GM12878 (cell line): ENCODE results near the gene SUGCT. TPM values are rescaled to one million over a fixed set of nuclear protein-coding genes. Genes with fewer than 3 reads are reported as not detected.

ENCODE experiments used
- ATAC-seq: fragments of 200-7000 bp; cut with Tn5 transposase; 3 replicates; pipeline ENCODE4 v1.9.1; 2020; ENCODE audit warnings: mild to moderate bottlenecking, moderate library complexity
- BruUV-seq: library from RNA; stranded (reverse); fragments of 400-500 nt; replicated peaks from 2 replicates; lab custom pipeline; 2021; lab: Mats Ljungman, UMichigan
- CTCF ChIA-PET: fragments of 300-600 bp; sonication (Branson Sonifier 250); formaldehyde crosslinking; extraction: SDS; loops from one replicate; lab custom pipeline; 2021; ENCODE audit warnings: inconsistent platforms; lab: Yijun Ruan, JAX
- POLR2A ChIA-PET: fragments of 350-600 bp; formaldehyde crosslinking; extraction: SDS; loops from one replicate; lab custom pipeline; 2021; ENCODE audit warnings: inconsistent platforms; lab: Charles Lee
- RAD21 ChIA-PET: fragments of 300-600 bp; sonication (Branson Sonifier 250); formaldehyde crosslinking; loops from one replicate; lab custom pipeline; 2023; ENCODE audit warnings: antibody characterized with exemption; ENCODE audit not compliant: unreplicated experiment; lab: Charles Lee
- SMC1A ChIA-PET: fragments of 300-600 bp; sonication (Branson Sonifier 250); formaldehyde crosslinking; loops from one replicate; lab custom pipeline; 2023; ENCODE audit not compliant: unreplicated experiment, uncharacterized antibody; lab: Charles Lee
- DNase-seq: peaks from one replicate; pipeline ENCODE4 v3.0.0-alpha.2; 2011; ENCODE audit warnings: low read depth, low spot score
- FAIRE-seq: peaks from 3 replicates; lab custom pipeline; 2011; peaks lifted over from hg19 to GRCh38; lab: Jason Lieb, UNC
- H2AFZ ChIP-seq: 2 replicates; pipeline ENCODE4 v1.6.0; 2011; ENCODE audit warnings: low read depth, low read length, control low read depth; ENCODE audit not compliant: control insufficient read depth
- H3K27ac ChIP-seq: 2 replicates; pipeline ENCODE4 v1.5.1; 2011; ENCODE audit warnings: control low read depth; ENCODE audit not compliant: control insufficient read depth, insufficient read depth
- H3K27me3 ChIP-seq, 2 experiments: replicated peaks in 1 of 2; 2 replicates each; pipeline versions ENCODE4 v1.6.0 to v1.6.1; 2011; ENCODE audit warnings: low read length in 1 of 2; ENCODE audit not compliant: control insufficient read depth in 2 of 2, insufficient read depth in 2 of 2
- H3K36me3 ChIP-seq, 2 experiments: 2 replicates each; pipeline ENCODE4 v1.5.1; 2011; ENCODE audit warnings: low read length in 1 of 2; ENCODE audit not compliant: control insufficient read depth in 2 of 2, insufficient read depth in 2 of 2
- H3K4me1 ChIP-seq: 2 replicates; pipeline ENCODE4 v1.6.1; 2011; ENCODE audit warnings: mild to moderate bottlenecking, low read length, moderate library complexity, mixed read lengths; ENCODE audit not compliant: control insufficient read depth, insufficient read depth
- H3K4me2 ChIP-seq: 2 replicates; pipeline ENCODE4 v1.6.0; 2011; ENCODE audit warnings: control low read depth; ENCODE audit not compliant: control insufficient read depth, insufficient read depth
- H3K4me3 ChIP-seq: fragments of 200-600 bp; sonication (generic); 2 replicates; pipeline ENCODE4 v1.5.1; 2016
- H3K79me2 ChIP-seq: 2 replicates; pipeline ENCODE4 v1.6.0; 2011; ENCODE audit warnings: low read length; ENCODE audit not compliant: control insufficient read depth, insufficient read depth
- H3K9ac ChIP-seq: 2 replicates; pipeline ENCODE4 v1.8.0; 2011; ENCODE audit warnings: low read length, control low read depth, mixed read lengths; ENCODE audit not compliant: control insufficient read depth, insufficient read depth
- H3K9me3 ChIP-seq: replicated peaks from 3 replicates; pipeline ENCODE4 v1.5.1; 2011; ENCODE audit warnings: mild to moderate bottlenecking, low read length; ENCODE audit not compliant: control insufficient read depth, insufficient read depth
- H4K20me1 ChIP-seq: 2 replicates; pipeline ENCODE4 v1.6.0; 2011; ENCODE audit not compliant: control insufficient read depth, insufficient read depth
- ASH2L ChIP-seq: fragments of 300-600, 200-600 bp; sonication (generic); IDR thresholded peaks from 2 replicates; pipeline ENCODE4 v1.6.1; 2017; ENCODE audit warnings: low read depth, mild to moderate bottlenecking, borderline replicate concordance
- CBX3 ChIP-seq: fragments of 200-600 bp; sonication (generic); IDR thresholded peaks from 2 replicates; pipeline ENCODE4 v1.6.1; 2016; ENCODE audit warnings: low read depth, borderline replicate concordance
- CTCF ChIP-seq, 3 experiments: IDR thresholded peaks in 2 of 3; conservative IDR thresholded peaks in 1 of 3; 2 replicates each; pipeline ENCODE4 v1.5.1; 2011; ENCODE audit warnings: low read depth in 3 of 3, low read length in 3 of 3, mild to moderate bottlenecking in 3 of 3, control low read depth in 2 of 3, moderate library complexity in 2 of 3, inconsistent platforms in 1 of 3, mixed read lengths in 1 of 3; ENCODE audit not compliant: control insufficient read depth in 2 of 3, insufficient read depth in 1 of 3; ENCODE audit errors: extremely low read depth in 1 of 3
- E2F8 ChIP-seq: fragments of 450-650 bp; IDR thresholded peaks from 2 replicates; pipeline ENCODE4 v1.6.1; 2018; ENCODE audit warnings: mild to moderate bottlenecking, low read depth, moderate library complexity; ENCODE audit not compliant: partially characterized antibody
- ETV6 ChIP-seq, 2 experiments: fragments of 450-650 bp in 1 of 2; IDR thresholded peaks in 1 of 2; conservative IDR thresholded peaks in 1 of 2; 2 replicates each; pipeline ENCODE4 v1.6.1; 2014; ENCODE audit warnings: antibody characterized with exemption in 1 of 2, borderline replicate concordance in 1 of 2, low read depth in 1 of 2, mild to moderate bottlenecking in 1 of 2, moderate library complexity in 1 of 2
- LARP7 ChIP-seq: fragments of 450-650 bp; IDR thresholded peaks from 2 replicates; pipeline ENCODE4 v1.6.1; 2017; ENCODE audit warnings: mild to moderate bottlenecking
- MEF2A ChIP-seq: IDR thresholded peaks from 2 replicates; pipeline ENCODE4 v1.6.1; 2011; ENCODE audit warnings: low read depth, mild to moderate bottlenecking, low read length, moderate library complexity; ENCODE audit not compliant: insufficient read depth
- RAD51 ChIP-seq: fragments of 450-650 bp; IDR thresholded peaks from 2 replicates; pipeline ENCODE4 v1.6.1; 2016; ENCODE audit warnings: moderate library complexity, mild to moderate bottlenecking, inconsistent platforms
- SP1 ChIP-seq: IDR thresholded peaks from one replicate; pipeline ENCODE4 v1.6.1; 2011; ENCODE audit warnings: low read depth, low read length
- STAT1 ChIP-seq: fragments of 450-650 bp; conservative IDR thresholded peaks from 2 replicates; pipeline ENCODE4 v1.6.1; 2014; ENCODE audit warnings: antibody characterized with exemption, mild to moderate bottlenecking
- TCF3 ChIP-seq: IDR thresholded peaks from 2 replicates; pipeline ENCODE4 v1.6.1; 2012; ENCODE audit warnings: low read depth, mild to moderate bottlenecking, low read length, borderline replicate concordance; ENCODE audit not compliant: insufficient read depth
- ZNF217 ChIP-seq: fragments of 450-650 bp; IDR thresholded peaks from 2 replicates; pipeline ENCODE4 v1.6.1; 2017; ENCODE audit warnings: antibody characterized with exemption, mild to moderate bottlenecking
- ZNF687 ChIP-seq: fragments of 450-650 bp; IDR thresholded peaks from 2 replicates; pipeline ENCODE4 v1.6.1; 2017; ENCODE audit warnings: mild to moderate bottlenecking, moderate library complexity
- WGBS: methylation state at CpG from one replicate; pipeline ENCODE4 v1.1.6; 2016; ENCODE audit warnings: low lambda C conversion rate; ENCODE audit not compliant: insufficient replicate concordance, insufficient coverage; ENCODE audit errors: missing lambda C conversion rate; 5-methylcytosine and 5-hydroxymethylcytosine counted together
- in situ Hi-C: fragments of 300-500 bp; cut with MboI; formaldehyde crosslinking; loops from 9 replicates; pipeline ENCODE4 v1.14.3; 2018; ENCODE audit warnings: mixed read lengths
- intact Hi-C: fragments of 100-400 bp; cut with micrococcal nuclease; formaldehyde crosslinking; loops from one replicate; pipeline ENCODE4 v1.14.2; 2022; ENCODE audit not compliant: unreplicated experiment
- polyA plus RNA-seq, 11 experiments: library from polyadenylated mRNA; depleted of rRNA in 4 of 11; unstranded in 6 of 11; stranded (reverse) in 5 of 11; fragments of >200 nt; fragmentation: Nextera tagmentation in 4 of 11; fragmentation: Illumina TruSeq in 1 of 11; extraction: Ambion mirVana in 4 of 11; extraction: Trizol in 1 of 11; gene quantifications; 1 replicate in 1 of 11; 2 replicates in 10 of 11; pipeline versions ENCODE4 v1.2.1 to v1.2.3, GENCODE V29; 2011 to 2016; ENCODE audit warnings: inconsistent platforms in 2 of 11, missing spikeins in 2 of 11, low read depth in 1 of 11
- total RNA-seq, 4 experiments: library from RNA; depleted of rRNA in 3 of 4; stranded (reverse); fragments of >200 nt in 3 of 4; fragmentation: Illumina TruSeq in 1 of 4; extraction: Trizol in 1 of 4; gene quantifications; 2 replicates each; pipeline versions ENCODE4 v1.2.1 to v1.2.3, GENCODE V29; 2013 to 2021

The SUGCT gene
- total and polyA plus RNA-seq, 10 of the 15 experiments (the other 5 are each of a cell fraction or from before 2014, with no cell fraction given), result 0.08 to 1.2 (median 0.67) TPM; not detected in 1

- TF ChIP-seq RAD51 (no peak), ETV6 (conservative IDR thresholded peaks at IDR 0.05 in 1 of 2, IDR thresholded peaks at IDR 0.05 in 1 of 2; ENCODE audit: borderline replicate concordance in 1 of 2, low read depth in 1 of 2) (no peak), SP1 (no peak), MEF2A (no peak), ZNF687 (no peak), ZNF217 (no peak)
Observed at GRCh38 chr7:40282858-40283257, 148.1 kb downstream of the SUGCT start (continued).

GRCh38 chr7:40283391-40283790 is 148.6 kb downstream of the SUGCT start:
- ATAC-seq (no peak), DNase-seq (no peak), FAIRE-seq (no peak)
- POLR2A ChIA-PET, result no interaction called here
- Histone ChIP-seq H3K4me2 (no peak overlapping the region), H2AFZ (no peak overlapping the region), H3K9ac (no peak overlapping the region), H3K27ac (no peak overlapping the region), H3K36me3 (no peaks in the 10 kb centered on the region), H3K4me1 (no peaks in the 10 kb centered on the region), H3K9me3 (no peaks in the 10 kb centered on the region), H4K20me1 (no peaks in the 10 kb centered on the region), H3K79me2 (no peaks in the 10 kb centered on the region), H3K27me3 (no peaks in the 10 kb centered on the region; a peak in 1 of 4 replicates), H3K4me3 (no peak overlapping the region)
- WGBS, result 53% methylated on average over 6 of the region's 6 CpGs
- BruUV-seq, result no TSS peak
- RAD21 ChIA-PET, result no interaction called here
- SMC1A ChIA-PET, result no interaction called here
- intact Hi-C loops (no loop called here), in situ Hi-C loops (no loop called here)
- CTCF ChIA-PET, result no interaction called here
- TF ChIP-seq ASH2L (no peak), STAT1 (no peak), CBX3 (no peak), E2F8 (no peak), CTCF (IDR thresholded peaks at IDR 0.05 in 2 of 3, conservative IDR thresholded peaks at IDR 0.05 in 1 of 3; ENCODE audit: control insufficient read depth in 2 of 3, extremely low read depth in 1 of 3, insufficient read depth in 1 of 3, low read depth in 3 of 3, low read length in 3 of 3) (no peak), LARP7 (no peak), TCF3 (no peak)
